Ascending aorta (tissue), 2 donors: ENCODE results near the gene TMED10. TPM values are rescaled to one million over a fixed set of nuclear protein-coding genes. Genes with fewer than 3 reads are reported as not detected.

ENCODE experiments used
- DNase-seq, 2 donors: peaks; one replicate each; pipeline ENCODE4 v3.0.0-alpha.2; 2019; ENCODE audit warnings: low spot score in 2 of 2
- H3K27ac ChIP-seq, 2 donors: fragments of 200-600 bp; sonication (generic); one replicate each; pipeline ENCODE4 v1.5.1; 2016 to 2017; ENCODE audit warnings: mild to moderate bottlenecking in 1 of 2
- H3K27me3 ChIP-seq: fragments of 200-600 bp; sonication (generic); one replicate; pipeline ENCODE4 v1.5.1; 2017
- H3K36me3 ChIP-seq, 2 donors: fragments of 200-600 bp; sonication (generic); one replicate each; pipeline ENCODE4 v1.5.1; 2016
- H3K4me1 ChIP-seq, 2 donors: fragments of 200-600 bp; sonication (generic); one replicate each; pipeline ENCODE4 v1.5.1; 2016 to 2017; ENCODE audit warnings: mild to moderate bottlenecking in 1 of 2
- H3K4me3 ChIP-seq, 2 donors: fragments of 200-600 bp; sonication (generic); one replicate each; pipeline ENCODE4 v1.5.1; 2016 to 2017; ENCODE audit warnings: mild to moderate bottlenecking in 1 of 2
- H3K9me3 ChIP-seq, 2 donors: fragments of 200-600 bp; sonication (generic); one replicate each; pipeline ENCODE4 v1.5.1; 2016
- CTCF ChIP-seq, 3 experiments: fragments of 200-600 bp in 2 of 3; fragments of 450-650 bp in 1 of 3; sonication (generic) in 2 of 3; IDR thresholded peaks; one replicate each; pipeline ENCODE4 v1.5.1; 2016 to 2019; ENCODE audit warnings: antibody characterized with exemption in 3 of 3, mild to moderate bottlenecking in 1 of 3, moderate library complexity in 1 of 3
- intact Hi-C: fragments of 100-400 bp; cut with DNase I; formaldehyde crosslinking; loops from one replicate; pipeline ENCODE4 v1.15.1; 2023
- total RNA-seq: library from RNA; depleted of rRNA; stranded (reverse); fragments of >200 nt; gene quantifications from one replicate; pipeline ENCODE4 v1.1.0, GENCODE V29; 2016

Gene TMED10
- total RNA-seq, 1 donor from 2014 or later, result 190 TPM

DNA sequence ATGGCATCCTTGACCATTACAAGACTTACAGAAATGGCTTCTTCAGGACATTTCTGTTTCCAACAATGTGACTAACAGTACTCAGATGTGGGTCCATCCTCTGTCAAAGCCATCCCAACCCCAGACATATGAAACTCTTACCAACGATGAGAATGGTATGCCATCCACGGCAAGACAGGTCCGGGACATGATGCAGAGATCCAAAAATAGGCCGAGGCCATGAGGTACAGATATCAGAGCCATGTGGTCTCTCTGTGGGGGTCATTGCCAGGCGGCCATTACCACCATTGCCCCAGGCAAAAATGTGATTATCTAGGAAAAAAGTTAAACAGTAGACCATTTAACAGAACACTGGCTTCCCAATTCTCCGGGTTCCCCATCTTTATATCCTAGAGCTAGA, 79.5 kb downstream of the TMED10 start:
- Histone ChIP-seq H3K27me3 (no peaks in the 10 kb centered on the region), H3K4me3 (no peak overlapping the region), H3K27ac (no peak overlapping the region), H3K9me3 (no peaks in the 10 kb centered on the region), H3K4me1 (no peaks in the 10 kb centered on the region), H3K36me3 (peaks cover 75 to 93% of the 10 kb centered on the region in 2 donors)
- no peak for DNase-seq
- intact Hi-C loops, result no loop called here
- no peak for TF ChIP-seq CTCF (IDR thresholded peaks at IDR 0.05)

DNA sequence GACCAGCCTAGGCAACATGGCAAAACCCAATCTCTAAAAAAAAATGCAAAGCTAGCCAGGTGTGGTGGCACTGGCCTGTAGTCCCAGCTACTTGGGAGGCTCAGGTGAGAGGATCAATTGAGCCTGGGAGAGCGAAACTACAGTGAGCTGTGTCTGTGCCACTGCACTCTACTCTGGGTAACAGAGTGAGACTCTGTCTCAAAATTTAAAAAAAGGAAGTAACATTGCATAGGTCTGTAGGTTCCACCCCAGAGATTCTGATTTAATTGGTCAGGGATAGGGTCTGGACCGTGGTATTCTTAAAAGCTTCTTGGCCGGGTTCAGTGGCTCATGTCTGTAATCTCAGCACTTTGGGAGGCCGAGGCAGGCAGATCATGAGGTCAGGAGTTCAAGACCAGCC, 80.7 kb downstream of the TMED10 start:
- Histone ChIP-seq H3K4me3 (no peak overlapping the region), H3K27me3 (no peaks in the 10 kb centered on the region), H3K36me3 (peaks cover 80 to 91% of the 10 kb centered on the region in 2 donors), H3K4me1 (no peaks in the 10 kb centered on the region), H3K27ac (no peak overlapping the region), H3K9me3 (no peaks in the 10 kb centered on the region)
- no peak for DNase-seq
- no peak for TF ChIP-seq CTCF (IDR thresholded peaks at IDR 0.05)
- intact Hi-C loops, result no loop called here

- no peak for TF ChIP-seq CTCF (IDR thresholded peaks at IDR 0.05)
- Histone ChIP-seq H3K27me3 (no peaks in the 10 kb centered on the region), H3K4me1 (no peaks in the 10 kb centered on the region), H3K36me3 (peaks cover 80 to 91% of the 10 kb centered on the region in 2 donors), H3K4me3 (no peak overlapping the region), H3K9me3 (no peaks in the 10 kb centered on the region), H3K27ac (no peak overlapping the region)
- intact Hi-C loops, result no loop called here
- DNase-seq, result no peak
These were observed 81.5 kb downstream of the TMED10 start for GRCh38 chr14:75094896-75095295.

DNA sequence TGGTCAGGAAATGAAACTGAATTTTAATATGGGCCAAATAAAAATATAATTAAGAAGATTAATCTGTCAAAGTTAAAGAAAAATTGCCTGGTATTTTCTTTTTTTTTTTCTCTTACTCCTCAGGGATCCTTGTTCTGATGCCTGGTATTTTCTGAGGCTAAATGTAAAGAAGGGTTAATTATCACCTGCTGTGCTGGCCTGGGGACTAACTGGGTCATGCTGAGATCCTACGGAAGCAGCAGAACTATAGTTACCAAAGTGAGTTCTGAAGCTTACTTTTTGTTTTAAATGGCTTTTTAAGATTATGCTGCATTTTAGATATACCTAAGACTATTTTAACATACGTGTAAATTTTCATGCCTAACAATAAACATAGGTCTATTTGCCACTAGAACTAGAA, 83.7 kb downstream of the TMED10 start:
- intact Hi-C loops, result no loop called here
- Histone ChIP-seq H3K4me1 (no peaks in the 10 kb centered on the region), H3K36me3 (peaks cover 73 to 90% of the 10 kb centered on the region in 2 donors), H3K27me3 (no peaks in the 10 kb centered on the region), H3K27ac (no peak overlapping the region), H3K9me3 (no peaks in the 10 kb centered on the region), H3K4me3 (no peak overlapping the region)
- no peak for DNase-seq
- TF ChIP-seq CTCF (IDR thresholded peaks at IDR 0.05), result no peak

GRCh38 chr14:75091251-75091650, 85.2 kb downstream of the TMED10 start:
- no peaks in the 10 kb centered on the region for H3K27me3 ChIP-seq
- TF ChIP-seq CTCF (IDR thresholded peaks at IDR 0.05), result no peak
- intact Hi-C loops, result no loop called here
- H3K27ac ChIP-seq, result no peak overlapping the region
- peaks cover 77 to 90% of the 10 kb centered on the region in 2 donors for H3K36me3 ChIP-seq
- no peak overlapping the region for H3K4me3 ChIP-seq
- no peaks in the 10 kb centered on the region for H3K9me3 ChIP-seq
- no peaks in the 10 kb centered on the region for H3K4me1 ChIP-seq
- no peak for DNase-seq

DNA sequence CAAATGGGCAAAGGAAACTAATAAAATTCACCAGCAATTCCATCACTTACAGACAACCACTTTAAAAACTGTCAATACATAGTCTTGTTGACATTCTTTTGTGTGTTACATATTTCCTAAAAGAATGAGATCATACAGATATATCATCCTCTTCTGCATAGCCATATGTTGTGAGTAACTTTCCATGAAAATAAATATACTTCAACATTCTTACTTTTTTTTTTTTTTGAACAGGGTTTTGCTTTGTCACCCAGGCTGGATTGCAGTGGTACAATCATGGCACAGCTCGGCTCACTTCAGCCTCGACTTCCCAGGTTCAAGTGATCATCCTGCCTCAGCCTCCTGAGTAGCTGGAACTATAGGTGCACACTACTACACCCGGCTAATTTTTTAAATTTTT, 86.1 kb downstream of the TMED10 start:
- no peak for TF ChIP-seq CTCF (IDR thresholded peaks at IDR 0.05)
- no peaks in the 10 kb centered on the region for H3K9me3 ChIP-seq
- peaks cover 77 to 90% of the 10 kb centered on the region in 2 donors for H3K36me3 ChIP-seq
- H3K27ac ChIP-seq, result no peak overlapping the region
- intact Hi-C loops, result no loop called here
- H3K4me1 ChIP-seq, result no peaks in the 10 kb centered on the region
- no peak for DNase-seq
- H3K4me3 ChIP-seq, result no peak overlapping the region
- no peaks in the 10 kb centered on the region for H3K27me3 ChIP-seq
